ENCODE measurements around the gene TMC5.

GRCh38 chr16:19482291-19482690 lies 64.6 kb downstream of the TMC5 start:
- no peak for TF ChIP-seq CTCF (IDR thresholded peaks at IDR 0.05)
- no peak for TF ChIP-seq POLR2A (IDR thresholded peaks at IDR 0.05)
- no peak for TF ChIP-seq POLR2AphosphoS5 (IDR thresholded peaks at IDR 0.05)

Measured in sigmoid colon (tissue), 4 donors.